Vagina (tissue), 2 donors: ENCODE measurements around the gene HAS3. TPM values are rescaled to one million over a fixed set of nuclear protein-coding genes. Genes with fewer than 3 reads are reported as not detected.

Experiments used
- DNase-seq, 2 donors: peaks; one replicate each; pipeline ENCODE4 v3.0.0-alpha.2; 2017; ENCODE audit errors: extremely low spot score in 2 of 2
- H3K27ac ChIP-seq: fragments of 200-600 bp; sonication (generic); one replicate; pipeline ENCODE4 v1.5.1; 2019
- H3K27me3 ChIP-seq: fragments of 200-600 bp; sonication (generic); one replicate; pipeline ENCODE4 v1.5.1; 2019
- H3K36me3 ChIP-seq, 2 donors: fragments of 200-600 bp; sonication (generic); one replicate each; pipeline ENCODE4 v1.5.1; 2017 to 2019
- H3K4me1 ChIP-seq: fragments of 200-600 bp; sonication (generic); one replicate; pipeline ENCODE4 v1.5.1; 2019
- H3K4me3 ChIP-seq, 2 donors: fragments of 200-600 bp; sonication (generic); 1 replicate in 1 of 2; 2 replicates in 1 of 2; pipeline ENCODE4 v1.5.1; 2016 to 2019
- H3K9me3 ChIP-seq: fragments of 200-600 bp; sonication (generic); one replicate; pipeline ENCODE4 v1.5.1; 2019
- POLR2A ChIP-seq, 2 donors: fragments of 450-650 bp; IDR thresholded peaks; one replicate each; pipeline ENCODE4 v1.6.1; 2017; ENCODE audit warnings: antibody characterized with exemption in 2 of 2, mild to moderate bottlenecking in 2 of 2, moderate library complexity in 2 of 2
- POLR2AphosphoS5 ChIP-seq, 2 donors: sonication (generic); formaldehyde crosslinking; IDR thresholded peaks; one replicate each; pipeline ENCODE4 v1.9.0; 2017; ENCODE audit warnings: antibody characterized with exemption in 2 of 2, mild to moderate bottlenecking in 2 of 2, low read depth in 1 of 2; ENCODE audit not compliant: insufficient read depth in 1 of 2
- intact Hi-C: fragments of 100-400 bp; cut with DNase I; formaldehyde crosslinking; loops from one replicate; pipeline ENCODE4 v1.15.1; 2023
- total RNA-seq: library from RNA; depleted of rRNA; stranded (reverse); fragments of >200 nt; gene quantifications from one replicate; pipeline ENCODE4 v1.2.3, GENCODE V29; 2016
- TF ChIP-seq, protein P1 (sequence below), 3 experiments: fragments of 450-650 bp in 2 of 3; fragments of 200-600 bp in 1 of 3; sonication (generic) in 1 of 3; IDR thresholded peaks; one replicate each; pipeline ENCODE4 v1.5.1; 2017 to 2019; ENCODE audit warnings: antibody characterized with exemption in 3 of 3, mild to moderate bottlenecking in 2 of 3, moderate library complexity in 2 of 3

The HAS3 gene
- total RNA-seq, 1 donor from 2014 or later, result 25.8 TPM

DNA sequence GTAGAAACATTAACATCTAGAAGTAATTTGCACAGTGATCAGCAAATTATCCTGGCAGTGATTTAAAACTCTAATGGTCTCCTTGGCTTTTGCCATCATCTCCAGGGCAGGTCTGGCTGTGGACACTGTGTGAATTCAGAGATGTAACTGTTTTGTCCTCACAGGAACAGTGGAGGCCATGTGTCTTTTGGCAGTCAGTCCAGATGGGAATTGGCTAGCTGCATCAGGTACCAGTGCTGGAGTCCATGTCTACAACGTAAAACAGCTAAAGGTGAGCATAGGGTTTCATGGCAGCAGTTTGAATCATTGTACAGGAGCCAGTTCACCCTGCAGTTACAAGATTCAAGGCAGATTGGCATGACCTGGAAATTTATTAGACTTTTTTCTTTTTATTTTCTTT lies 54.7 kb downstream of the HAS3 start:
- intact Hi-C loops, result no loop called here
- peaks cover 3 to 58% of the 10 kb centered on the region in 2 donors for H3K36me3 ChIP-seq
- no peaks in the 10 kb centered on the region for H3K4me1 ChIP-seq
- H3K27me3 ChIP-seq, result no peaks in the 10 kb centered on the region
- DNase-seq, result no peak
- H3K4me3 ChIP-seq, result no peak overlapping the region
- no peaks in the 10 kb centered on the region for H3K9me3 ChIP-seq
- no peak overlapping the region for H3K27ac ChIP-seq
- TF ChIP-seq, protein P1, sequence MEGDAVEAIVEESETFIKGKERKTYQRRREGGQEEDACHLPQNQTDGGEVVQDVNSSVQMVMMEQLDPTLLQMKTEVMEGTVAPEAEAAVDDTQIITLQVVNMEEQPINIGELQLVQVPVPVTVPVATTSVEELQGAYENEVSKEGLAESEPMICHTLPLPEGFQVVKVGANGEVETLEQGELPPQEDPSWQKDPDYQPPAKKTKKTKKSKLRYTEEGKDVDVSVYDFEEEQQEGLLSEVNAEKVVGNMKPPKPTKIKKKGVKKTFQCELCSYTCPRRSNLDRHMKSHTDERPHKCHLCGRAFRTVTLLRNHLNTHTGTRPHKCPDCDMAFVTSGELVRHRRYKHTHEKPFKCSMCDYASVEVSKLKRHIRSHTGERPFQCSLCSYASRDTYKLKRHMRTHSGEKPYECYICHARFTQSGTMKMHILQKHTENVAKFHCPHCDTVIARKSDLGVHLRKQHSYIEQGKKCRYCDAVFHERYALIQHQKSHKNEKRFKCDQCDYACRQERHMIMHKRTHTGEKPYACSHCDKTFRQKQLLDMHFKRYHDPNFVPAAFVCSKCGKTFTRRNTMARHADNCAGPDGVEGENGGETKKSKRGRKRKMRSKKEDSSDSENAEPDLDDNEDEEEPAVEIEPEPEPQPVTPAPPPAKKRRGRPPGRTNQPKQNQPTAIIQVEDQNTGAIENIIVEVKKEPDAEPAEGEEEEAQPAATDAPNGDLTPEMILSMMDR (IDR thresholded peaks at IDR 0.05), result no peak
- TF ChIP-seq POLR2AphosphoS5 (IDR thresholded peaks at IDR 0.05; ENCODE audit: insufficient read depth in 1 of 2, low read depth in 1 of 2) (no peak), POLR2A (IDR thresholded peaks at IDR 0.05) (no peak)

DNA sequence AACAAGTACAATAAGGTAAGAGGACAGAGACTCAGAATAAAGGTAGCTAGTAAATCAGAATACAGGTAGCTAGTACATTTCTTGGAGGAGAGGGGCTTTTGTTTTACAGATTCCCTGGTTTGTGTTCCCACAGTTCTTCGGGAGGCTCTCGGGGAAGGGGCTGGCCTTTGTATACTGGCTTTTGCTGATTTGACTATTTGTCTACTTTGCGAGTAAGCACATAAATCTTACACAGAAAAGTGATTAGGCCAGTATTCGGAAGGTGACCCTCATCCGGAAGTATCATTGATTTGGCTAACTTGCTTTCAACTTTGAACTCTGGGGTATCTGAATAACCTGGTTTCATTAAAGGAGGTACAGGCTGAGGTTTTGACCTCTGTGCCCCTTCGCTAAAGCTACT lies 60.1 kb downstream of the HAS3 start:
- no peak overlapping the region for H3K27ac ChIP-seq
- TF ChIP-seq, protein P1 (IDR thresholded peaks at IDR 0.05), result no peak
- no peak for TF ChIP-seq POLR2AphosphoS5 (IDR thresholded peaks at IDR 0.05; ENCODE audit: insufficient read depth in 1 of 2, low read depth in 1 of 2)
- TF ChIP-seq POLR2A (IDR thresholded peaks at IDR 0.05), result no peak
- no peak for DNase-seq
- peaks cover 0 to 55% of the 10 kb centered on the region in 2 donors for H3K36me3 ChIP-seq
- intact Hi-C loops, result no loop called here
- H3K4me1 ChIP-seq, result no peaks in the 10 kb centered on the region
- no peaks in the 10 kb centered on the region for H3K9me3 ChIP-seq
- H3K4me3 ChIP-seq, result no peak overlapping the region
- H3K27me3 ChIP-seq, result no peaks in the 10 kb centered on the region

DNA sequence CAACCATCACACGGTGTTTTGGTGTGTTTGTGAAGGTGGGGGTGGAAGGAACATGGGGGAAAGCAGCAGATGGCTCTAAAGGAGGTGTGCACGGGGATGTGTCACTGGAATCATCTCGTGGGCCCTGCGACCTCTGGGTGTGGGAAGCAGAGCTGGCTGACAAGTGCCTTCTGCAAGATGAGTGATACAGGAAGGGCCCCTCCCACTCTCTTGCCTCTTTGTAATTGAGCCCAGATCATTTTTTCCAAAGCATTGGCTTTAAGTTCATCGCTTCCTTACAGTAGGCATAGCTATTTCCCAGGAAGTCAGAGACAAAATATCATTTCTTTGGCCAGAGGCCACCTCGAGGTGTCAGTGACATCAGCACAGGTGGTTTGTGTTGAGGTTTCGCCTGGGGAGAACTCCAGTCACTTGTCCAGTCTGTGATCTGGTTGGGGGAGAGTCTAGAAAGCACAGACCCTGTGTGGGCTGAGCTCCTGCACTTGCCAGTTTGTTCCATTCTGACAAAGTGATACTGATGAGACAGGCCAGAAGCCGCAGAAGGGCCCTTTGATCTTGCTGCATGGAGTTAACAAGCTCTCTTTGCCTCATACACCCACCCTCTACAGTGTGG lies 60.9 kb downstream of the HAS3 start:
- Histone ChIP-seq H3K27ac (no peak overlapping the region), H3K4me3 (no peak overlapping the region), H3K4me1 (peaks cover 5% of the 10 kb centered on the region), H3K9me3 (no peaks in the 10 kb centered on the region), H3K36me3 (peaks cover 0 to 48% of the 10 kb centered on the region in 2 donors), H3K27me3 (no peaks in the 10 kb centered on the region)
- intact Hi-C loops, result no loop called here
- TF ChIP-seq POLR2A (IDR thresholded peaks at IDR 0.05), result no peak
- TF ChIP-seq, protein P1 (IDR thresholded peaks at IDR 0.05), result no peak
- TF ChIP-seq POLR2AphosphoS5 (IDR thresholded peaks at IDR 0.05; ENCODE audit: insufficient read depth in 1 of 2, low read depth in 1 of 2), result no peak
- no peak for DNase-seq

DNA sequence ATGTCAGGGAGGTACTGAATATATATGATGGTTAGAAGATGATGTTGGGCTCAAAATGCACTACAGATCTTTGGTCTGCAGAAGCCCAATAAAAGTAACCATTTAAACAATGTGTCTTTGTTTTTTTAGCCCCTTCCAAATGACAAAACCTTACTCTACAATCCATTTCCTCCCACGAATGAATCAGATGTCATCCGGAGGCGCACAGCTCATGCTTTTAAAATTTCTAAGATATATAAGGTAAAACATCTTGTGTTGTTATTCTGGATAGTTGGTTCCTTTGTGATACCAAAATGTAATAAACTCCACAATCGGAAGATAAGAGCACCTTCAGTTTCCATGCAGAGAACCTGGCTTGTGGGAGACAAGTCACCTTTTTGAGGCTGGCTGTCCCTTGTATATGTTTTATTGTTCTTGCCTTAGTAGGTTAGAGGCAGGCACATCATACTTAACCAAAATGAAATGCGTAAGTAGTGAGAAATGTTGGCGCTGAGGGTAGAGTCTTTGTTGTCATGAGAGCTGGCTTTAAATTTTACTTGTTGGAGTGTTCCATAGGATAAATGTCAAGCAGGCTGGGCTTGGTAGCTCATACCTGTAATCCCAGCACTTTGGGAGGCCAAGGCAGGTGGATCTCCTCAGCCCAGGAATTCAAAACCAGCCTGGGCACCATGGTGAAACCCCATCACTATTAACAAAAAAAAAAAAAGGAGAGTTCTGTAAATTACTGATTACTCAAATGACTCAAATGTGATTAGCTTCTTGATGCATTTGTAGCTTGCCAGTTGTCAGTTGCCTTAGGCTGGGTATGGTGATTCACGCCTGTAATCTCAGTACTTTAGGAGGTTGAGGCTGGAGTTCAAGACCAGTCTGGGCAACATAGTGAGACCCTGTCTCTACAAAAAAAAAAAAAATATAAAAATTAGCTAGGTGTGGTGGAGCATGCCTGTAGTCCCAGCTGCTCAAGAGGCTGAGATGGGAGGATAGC lies 61.8 kb downstream of the HAS3 start:
- Histone ChIP-seq H3K4me3 (no peak overlapping the region), H3K36me3 (peaks cover 0 to 39% of the 10 kb centered on the region in 2 donors), H3K9me3 (no peaks in the 10 kb centered on the region), H3K27me3 (no peaks in the 10 kb centered on the region), H3K4me1 (peaks cover 14% of the 10 kb centered on the region), H3K27ac (no peak overlapping the region)
- intact Hi-C loops, result no loop called here
- no peak for DNase-seq
- TF ChIP-seq, protein P1 (IDR thresholded peaks at IDR 0.05), result no peak
- TF ChIP-seq POLR2AphosphoS5 (IDR thresholded peaks at IDR 0.05; ENCODE audit: insufficient read depth in 1 of 2, low read depth in 1 of 2) (no peak), POLR2A (IDR thresholded peaks at IDR 0.05) (no peak)

Other genes with a start within 250 kb of the HAS3 start
- 59.4 TPM for gene CHTF8, start 26.9 kb downstream of the HAS3 start, total RNA-seq
- gene UTP4, start 27.0 kb downstream of the HAS3 start, total RNA-seq, result 34.9 TPM
- 50.8 TPM for gene SNTB2, start 81.5 kb downstream of the HAS3 start, total RNA-seq
- 27.7 TPM for gene VPS4A, start 205.7 kb downstream of the HAS3 start, total RNA-seq
- gene PDF, start 224.9 kb downstream of the HAS3 start, total RNA-seq, result 44.9 TPM
- gene COG8, start 233.9 kb downstream of the HAS3 start, total RNA-seq, result 46.2 TPM
- gene NIP7, start 234.1 kb downstream of the HAS3 start, total RNA-seq, result 15.2 TPM
- gene TMED6, start 246.1 kb downstream of the HAS3 start, total RNA-seq, result not detected